WERI-Rb-1 (cell line): Measurements from ENCODE around the gene PPP1R27.

Source experiments
- DNase-seq: peaks from one replicate; pipeline ENCODE4 v3.0.0-alpha.2; 2020
- H3K27ac ChIP-seq: fragments of 250-450 bp; sonication (Bioruptor Pico); 2 replicates; pipeline ENCODE4 v1.5.1; 2020; ENCODE audit warnings: mild to moderate bottlenecking, moderate library complexity
- H3K27me3 ChIP-seq: fragments of 250-450 bp; sonication (Bioruptor Pico); 2 replicates; pipeline ENCODE4 v1.5.1; 2021; ENCODE audit warnings: mild to moderate bottlenecking, low read depth, moderate library complexity; ENCODE audit not compliant: insufficient read depth, severe bottlenecking
- H3K36me3 ChIP-seq: fragments of 250-450 bp; sonication (Bioruptor Pico); 2 replicates; pipeline ENCODE4 v1.5.1; 2020; ENCODE audit warnings: mild to moderate bottlenecking, moderate library complexity
- H3K4me3 ChIP-seq: 2 replicates; pipeline ENCODE4 v1.5.1; 2011; ENCODE audit warnings: low read depth, mild to moderate bottlenecking, control low read depth, low read length
- H3K9me3 ChIP-seq: fragments of 250-450 bp; sonication (Bioruptor Pico); 2 replicates; pipeline ENCODE4 v1.5.1; 2021; ENCODE audit warnings: mild to moderate bottlenecking, moderate library complexity; ENCODE audit not compliant: severe bottlenecking
- CTCF ChIP-seq: IDR thresholded peaks from 2 replicates; pipeline ENCODE4 v1.5.1; 2011; ENCODE audit warnings: low read depth, mild to moderate bottlenecking, control low read depth, inconsistent platforms, low read length

PPP1R27 gene

GRCh38 chr17:81802856-81803643, 31.8 kb downstream of the PPP1R27 start:
- peaks cover 5% of the 10 kb centered on the region for H3K27me3 ChIP-seq
- DNase-seq, result no peak
- H3K9me3 ChIP-seq, result peaks cover 13% of the 10 kb centered on the region
- H3K27ac ChIP-seq, result no peak overlapping the region
- TF ChIP-seq CTCF, result no peak
- no peaks in the 10 kb centered on the region for H3K36me3 ChIP-seq
- peak overlapping the region; percentile 37 for H3K4me3 ChIP-seq

GRCh38 chr17:81802048-81802758, 32.6 kb downstream of the PPP1R27 start:
- no peaks in the 10 kb centered on the region for H3K36me3 ChIP-seq
- no peak for TF ChIP-seq CTCF
- no peak overlapping the region for H3K27ac ChIP-seq
- no peak overlapping the region for H3K4me3 ChIP-seq
- peaks cover 5% of the 10 kb centered on the region for H3K27me3 ChIP-seq
- peaks cover 13% of the 10 kb centered on the region for H3K9me3 ChIP-seq
- DNase-seq, result no peak

GRCh38 chr17:81801327-81801726, 33.5 kb downstream of the PPP1R27 start:
- Histone ChIP-seq H3K4me3 (no peak overlapping the region), H3K27me3 (peaks cover 5% of the 10 kb centered on the region), H3K27ac (no peak overlapping the region), H3K36me3 (no peaks in the 10 kb centered on the region), H3K9me3 (peaks cover 13% of the 10 kb centered on the region)
- TF ChIP-seq CTCF, result no peak
- DNase-seq, result no peak

- H3K27ac ChIP-seq, result no peak overlapping the region
- H3K4me3 ChIP-seq, result no peak overlapping the region
- H3K9me3 ChIP-seq, result peaks cover 5% of the 10 kb centered on the region
- H3K27me3 ChIP-seq, result no peaks in the 10 kb centered on the region
- no peak for TF ChIP-seq CTCF
- H3K36me3 ChIP-seq, result no peaks in the 10 kb centered on the region
- peak; percentile 47 for DNase-seq
Observed at GRCh38 chr17:81794509-81794908, 40.3 kb downstream of the PPP1R27 start.

GRCh38 chr17:81794074-81794476, 40.8 kb downstream of the PPP1R27 start:
- Histone ChIP-seq H3K27me3 (no peaks in the 10 kb centered on the region), H3K27ac (no peak overlapping the region), H3K36me3 (no peaks in the 10 kb centered on the region), H3K9me3 (peaks cover under 1% of the 10 kb centered on the region), H3K4me3 (no peak overlapping the region)
- no peak for TF ChIP-seq CTCF
- DNase-seq, result no peak
